ENCODE results near the gene ARL2BP.
"Not testable (repeated sequence)": the region's sequence is repeated elsewhere in the genome, so short reads cannot be mapped to it uniquely, and the experiment has no call there.

Gene ARL2BP

GRCh38 chr16:57260294-57260929, 15.4 kb downstream of the ARL2BP start:
- TF ChIP-seq TAF1 (IDR thresholded peaks at IDR 0.05; ENCODE audit: low read depth, low read length) (no peak), POU2F2 (IDR thresholded peaks at IDR 0.05; ENCODE audit: low read depth, low read length) (no peak), POLR2A (IDR thresholded peaks at IDR 0.05; ENCODE audit: low read depth, low read length) (no peak), SPI1 (IDR thresholded peaks at IDR 0.05; ENCODE audit: low read depth, low read length) (no peak), POLR2AphosphoS5 (IDR thresholded peaks at IDR 0.05; ENCODE audit: low read depth, low read length) (no peak), PAX5 (IDR thresholded peaks at IDR 0.05; ENCODE audit: insufficient read depth, low read length, severe bottlenecking) (no peak)
- peak; percentile 72 for FAIRE-seq
- no peak for DNase-seq (ENCODE audit: insufficient read length, low spot score)

- TF ChIP-seq SPI1 (IDR thresholded peaks at IDR 0.05; ENCODE audit: low read depth, low read length) (no peak), PAX5 (IDR thresholded peaks at IDR 0.05; ENCODE audit: insufficient read depth, low read length, severe bottlenecking) (no peak), POLR2A (IDR thresholded peaks at IDR 0.05; ENCODE audit: low read depth, low read length) (no peak), POU2F2 (IDR thresholded peaks at IDR 0.05; ENCODE audit: low read depth, low read length) (no peak), POLR2AphosphoS5 (IDR thresholded peaks at IDR 0.05; ENCODE audit: low read depth, low read length) (no peak)
- no peak for DNase-seq (ENCODE audit: insufficient read length, low spot score)
- no peak for FAIRE-seq
Measured at GRCh38 chr16:57261806-57262205, 16.7 kb downstream of the ARL2BP start.

- DNase-seq (ENCODE audit: insufficient read length, low spot score) = no peak
Measured at GRCh38 chr16:57262841-57263540, 17.9 kb downstream of the ARL2BP start.

GRCh38 chr16:57263541-57264351, 18.7 kb downstream of the ARL2BP start:
- no peak for DNase-seq (ENCODE audit: insufficient read length, low spot score)
- no peak for FAIRE-seq
- TF ChIP-seq POU2F2 (IDR thresholded peaks at IDR 0.05; ENCODE audit: low read depth, low read length) (no peak), POLR2A (IDR thresholded peaks at IDR 0.05; ENCODE audit: low read depth, low read length) (no peak), POLR2AphosphoS5 (IDR thresholded peaks at IDR 0.05; ENCODE audit: low read depth, low read length) (no peak), SPI1 (IDR thresholded peaks at IDR 0.05; ENCODE audit: low read depth, low read length) (no peak), PAX5 (IDR thresholded peaks at IDR 0.05; ENCODE audit: insufficient read depth, low read length, severe bottlenecking) (no peak), TAF1 (IDR thresholded peaks at IDR 0.05; ENCODE audit: low read depth, low read length) (no peak)

More at GRCh38 chr16:57262841-57263540, 17.9 kb downstream of the ARL2BP start:
- TF ChIP-seq TAF1 (IDR thresholded peaks at IDR 0.05; ENCODE audit: low read depth, low read length) (no peak), PAX5 (IDR thresholded peaks at IDR 0.05; ENCODE audit: insufficient read depth, low read length, severe bottlenecking) (no peak), POLR2AphosphoS5 (IDR thresholded peaks at IDR 0.05; ENCODE audit: low read depth, low read length) (no peak), SPI1 (IDR thresholded peaks at IDR 0.05; ENCODE audit: low read depth, low read length) (no peak), POLR2A (IDR thresholded peaks at IDR 0.05; ENCODE audit: low read depth, low read length) (no peak), POU2F2 (IDR thresholded peaks at IDR 0.05; ENCODE audit: low read depth, low read length) (no peak)
- FAIRE-seq = no peak

GRCh38 chr16:57264381-57264780, 19.3 kb downstream of the ARL2BP start:
- FAIRE-seq = no peak
- TF ChIP-seq SPI1 (IDR thresholded peaks at IDR 0.05; ENCODE audit: low read depth, low read length) (no peak), POU2F2 (IDR thresholded peaks at IDR 0.05; ENCODE audit: low read depth, low read length) (no peak), POLR2A (IDR thresholded peaks at IDR 0.05; ENCODE audit: low read depth, low read length) (no peak), POLR2AphosphoS5 (IDR thresholded peaks at IDR 0.05; ENCODE audit: low read depth, low read length) (no peak), TAF1 (IDR thresholded peaks at IDR 0.05; ENCODE audit: low read depth, low read length) (no peak), PAX5 (IDR thresholded peaks at IDR 0.05; ENCODE audit: insufficient read depth, low read length, severe bottlenecking) (no peak)

GRCh38 chr16:57264950-57265371, 19.9 kb downstream of the ARL2BP start:
- TF ChIP-seq SPI1 (IDR thresholded peaks at IDR 0.05; ENCODE audit: low read depth, low read length) (no peak), POLR2A (IDR thresholded peaks at IDR 0.05; ENCODE audit: low read depth, low read length) (no peak), PAX5 (IDR thresholded peaks at IDR 0.05; ENCODE audit: insufficient read depth, low read length, severe bottlenecking) (no peak), POU2F2 (IDR thresholded peaks at IDR 0.05; ENCODE audit: low read depth, low read length) (no peak), POLR2AphosphoS5 (IDR thresholded peaks at IDR 0.05; ENCODE audit: low read depth, low read length) (no peak), TAF1 (IDR thresholded peaks at IDR 0.05; ENCODE audit: low read depth, low read length) (no peak)
- FAIRE-seq = no peak
- no peak for DNase-seq (ENCODE audit: insufficient read length, low spot score)

More at GRCh38 chr16:57264381-57264780, 19.3 kb downstream of the ARL2BP start:
- no peak for DNase-seq (ENCODE audit: insufficient read length, low spot score)

GRCh38 chr16:57265850-57266530, 20.9 kb downstream of the ARL2BP start:
- DNase-seq (ENCODE audit: insufficient read length, low spot score) = no peak
- TF ChIP-seq POLR2A (IDR thresholded peaks at IDR 0.05; ENCODE audit: low read depth, low read length) = no peak
- no peak for TF ChIP-seq SPI1 (IDR thresholded peaks at IDR 0.05; ENCODE audit: low read depth, low read length)
- TF ChIP-seq POU2F2 (IDR thresholded peaks at IDR 0.05; ENCODE audit: low read depth, low read length) = no peak
- TF ChIP-seq POLR2AphosphoS5 (IDR thresholded peaks at IDR 0.05; ENCODE audit: low read depth, low read length) = no peak
- no peak for TF ChIP-seq TAF1 (IDR thresholded peaks at IDR 0.05; ENCODE audit: low read depth, low read length)
- TF ChIP-seq PAX5 (IDR thresholded peaks at IDR 0.05; ENCODE audit: insufficient read depth, low read length, severe bottlenecking) = no peak
- FAIRE-seq = no peak

GRCh38 chr16:57266531-57267260, 21.6 kb downstream of the ARL2BP start:
- TF ChIP-seq POLR2AphosphoS5 (IDR thresholded peaks at IDR 0.05; ENCODE audit: low read depth, low read length) = no peak
- no peak for TF ChIP-seq PAX5 (IDR thresholded peaks at IDR 0.05; ENCODE audit: insufficient read depth, low read length, severe bottlenecking)
- DNase-seq (ENCODE audit: insufficient read length, low spot score) (no peak), FAIRE-seq (no peak)

- DNase-seq (ENCODE audit: insufficient read length, low spot score) = not testable (repeated sequence)
Measured at GRCh38 chr16:57267343-57267742, 22.3 kb downstream of the ARL2BP start.

More at GRCh38 chr16:57267343-57267742, 22.3 kb downstream of the ARL2BP start:
- FAIRE-seq = not testable (repeated sequence)
